Type B pancreatic cell (in vitro differentiated cells): ENCODE measurements around the gene GNGT2. TPM values are rescaled to one million over a fixed set of nuclear protein-coding genes. Genes with fewer than 3 reads are reported as not detected.

Source experiments
- DNase-seq: peaks from one replicate; pipeline ENCODE4 v3.0.0; 2021; ENCODE audit warnings: mixed read lengths; ENCODE audit not compliant: unreplicated experiment; ENCODE audit errors: extremely low spot score
- H3K27ac Mint-ChIP-seq: 2 replicates; pipeline ENCODE4 v1.8.0; 2021; ENCODE audit warnings: mild to moderate bottlenecking, mixed read lengths
- H3K27me3 Mint-ChIP-seq: 2 replicates; pipeline ENCODE4 v1.8.0; 2021; ENCODE audit warnings: mixed read lengths
- H3K36me3 Mint-ChIP-seq: 2 replicates; pipeline ENCODE4 v1.8.0; 2021; ENCODE audit warnings: mixed read lengths
- H3K4me1 Mint-ChIP-seq: one replicate; pipeline ENCODE4 v1.8.0; 2021; ENCODE audit warnings: mixed read lengths; ENCODE audit not compliant: unreplicated experiment
- H3K4me3 Mint-ChIP-seq: 2 replicates; pipeline ENCODE4 v1.8.0; 2021; ENCODE audit warnings: mild to moderate bottlenecking, mixed read lengths
- H3K9me3 Mint-ChIP-seq: 2 replicates; pipeline ENCODE4 v1.8.0; 2021; ENCODE audit warnings: mixed read lengths
- total RNA-seq: library from RNA; stranded (reverse); gene quantifications from 2 replicates; pipeline ENCODE4 v1.2.1, GENCODE V29; 2021; ENCODE audit warnings: low replicate concordance
- TF ChIP-seq, protein P1 (sequence below): fragments of 200-600 bp; sonication (generic); conservative IDR thresholded peaks from 2 replicates; pipeline ENCODE4 v1.5.0; 2021; ENCODE audit warnings: antibody characterized with exemption, mild to moderate bottlenecking

Gene GNGT2
- total RNA-seq, 1 donor from 2014 or later, result 0.34 TPM

DNA sequence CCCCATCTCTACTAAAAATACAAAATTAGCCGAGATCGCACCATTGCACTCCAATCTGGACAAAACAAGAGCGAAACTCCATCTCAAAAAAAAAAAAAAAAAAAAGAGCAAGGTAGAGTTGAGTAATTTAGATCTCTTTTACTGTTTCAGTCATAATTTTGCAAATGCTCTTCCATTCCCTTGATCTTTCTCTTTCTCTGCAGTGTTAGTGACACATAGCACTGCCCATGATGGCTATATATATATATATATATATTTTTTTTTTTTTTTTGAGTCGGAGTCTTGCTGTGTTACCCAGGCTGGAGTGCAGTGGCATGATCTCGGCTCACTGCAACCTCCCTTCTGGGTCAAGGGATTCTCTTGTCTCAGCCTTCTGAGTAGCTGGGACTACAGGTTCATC, 32.4 kb upstream of the GNGT2 start:
- no peaks in the 10 kb centered on the region for H3K9me3 Mint-ChIP-seq
- H3K4me1 Mint-ChIP-seq, result no peaks in the 10 kb centered on the region
- TF ChIP-seq, protein P1, sequence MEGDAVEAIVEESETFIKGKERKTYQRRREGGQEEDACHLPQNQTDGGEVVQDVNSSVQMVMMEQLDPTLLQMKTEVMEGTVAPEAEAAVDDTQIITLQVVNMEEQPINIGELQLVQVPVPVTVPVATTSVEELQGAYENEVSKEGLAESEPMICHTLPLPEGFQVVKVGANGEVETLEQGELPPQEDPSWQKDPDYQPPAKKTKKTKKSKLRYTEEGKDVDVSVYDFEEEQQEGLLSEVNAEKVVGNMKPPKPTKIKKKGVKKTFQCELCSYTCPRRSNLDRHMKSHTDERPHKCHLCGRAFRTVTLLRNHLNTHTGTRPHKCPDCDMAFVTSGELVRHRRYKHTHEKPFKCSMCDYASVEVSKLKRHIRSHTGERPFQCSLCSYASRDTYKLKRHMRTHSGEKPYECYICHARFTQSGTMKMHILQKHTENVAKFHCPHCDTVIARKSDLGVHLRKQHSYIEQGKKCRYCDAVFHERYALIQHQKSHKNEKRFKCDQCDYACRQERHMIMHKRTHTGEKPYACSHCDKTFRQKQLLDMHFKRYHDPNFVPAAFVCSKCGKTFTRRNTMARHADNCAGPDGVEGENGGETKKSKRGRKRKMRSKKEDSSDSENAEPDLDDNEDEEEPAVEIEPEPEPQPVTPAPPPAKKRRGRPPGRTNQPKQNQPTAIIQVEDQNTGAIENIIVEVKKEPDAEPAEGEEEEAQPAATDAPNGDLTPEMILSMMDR, result no peak
- no peak overlapping the region for H3K4me3 Mint-ChIP-seq
- peaks cover 10% of the 10 kb centered on the region for H3K27me3 Mint-ChIP-seq
- H3K36me3 Mint-ChIP-seq, result no peaks in the 10 kb centered on the region
- no peak for DNase-seq
- H3K27ac Mint-ChIP-seq, result no peak overlapping the region

DNA sequence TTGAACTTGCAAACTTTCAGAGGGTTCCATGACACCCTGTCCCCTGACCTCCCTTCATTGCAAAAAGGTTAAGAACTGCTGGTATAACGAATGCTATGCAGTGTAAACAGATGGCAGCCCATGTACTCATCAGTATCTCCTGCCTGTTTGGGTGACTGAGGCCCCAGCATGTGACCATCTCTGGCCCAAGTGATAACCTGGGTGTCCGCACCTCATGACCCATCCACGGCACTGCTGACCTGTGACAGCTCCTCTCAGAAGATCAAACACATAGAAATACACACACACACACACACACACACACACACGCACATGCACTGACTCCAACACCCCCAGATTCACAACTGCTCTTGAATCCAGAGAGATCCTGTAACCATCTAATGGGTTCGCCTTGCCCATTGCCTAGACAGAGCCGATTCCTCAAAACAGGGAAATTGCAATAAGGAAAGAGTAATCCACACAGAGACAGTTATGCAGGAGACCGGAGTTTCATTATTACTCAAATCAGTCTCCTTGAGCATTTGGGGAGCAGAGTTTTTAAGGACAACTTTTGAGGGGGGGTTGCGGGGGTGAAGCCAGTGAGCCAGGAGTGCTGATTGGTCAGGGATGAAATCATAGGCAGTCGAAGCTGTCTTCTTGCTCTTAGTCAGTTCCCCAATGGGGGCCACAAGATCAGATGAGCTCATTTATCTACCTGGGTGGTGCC, 31.5 kb upstream of the GNGT2 start:
- Mint-ChIP-seq H3K27ac (no peak overlapping the region), H3K27me3 (peaks cover 14% of the 10 kb centered on the region), H3K36me3 (no peaks in the 10 kb centered on the region), H3K9me3 (no peaks in the 10 kb centered on the region), H3K4me3 (no peak overlapping the region), H3K4me1 (no peaks in the 10 kb centered on the region)
- TF ChIP-seq, protein P1, result no peak
- no peak for DNase-seq

DNA sequence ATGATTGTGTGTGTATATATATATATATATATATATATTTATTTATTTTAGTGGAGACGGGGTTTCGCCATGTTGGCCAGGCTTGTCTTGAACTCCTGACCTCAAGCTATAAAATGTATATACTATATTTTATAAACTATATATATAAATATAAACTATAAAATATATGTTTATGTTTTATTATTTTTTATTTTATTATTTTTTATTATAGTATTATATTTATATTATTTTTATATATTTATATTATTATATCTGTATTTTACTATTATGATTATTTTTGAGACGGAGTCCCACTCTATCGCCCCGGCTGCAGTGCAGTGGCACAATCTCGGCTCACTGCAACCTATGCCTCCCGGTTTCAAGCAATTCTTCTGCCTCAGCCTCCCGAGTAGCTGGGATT, 30.7 kb upstream of the GNGT2 start:
- H3K9me3 Mint-ChIP-seq, result no peaks in the 10 kb centered on the region
- no peak overlapping the region for H3K27ac Mint-ChIP-seq
- TF ChIP-seq, protein P1, result no peak
- DNase-seq, result no peak
- no peaks in the 10 kb centered on the region for H3K4me1 Mint-ChIP-seq
- H3K27me3 Mint-ChIP-seq, result peaks cover 16% of the 10 kb centered on the region
- no peak overlapping the region for H3K4me3 Mint-ChIP-seq
- no peaks in the 10 kb centered on the region for H3K36me3 Mint-ChIP-seq

DNA sequence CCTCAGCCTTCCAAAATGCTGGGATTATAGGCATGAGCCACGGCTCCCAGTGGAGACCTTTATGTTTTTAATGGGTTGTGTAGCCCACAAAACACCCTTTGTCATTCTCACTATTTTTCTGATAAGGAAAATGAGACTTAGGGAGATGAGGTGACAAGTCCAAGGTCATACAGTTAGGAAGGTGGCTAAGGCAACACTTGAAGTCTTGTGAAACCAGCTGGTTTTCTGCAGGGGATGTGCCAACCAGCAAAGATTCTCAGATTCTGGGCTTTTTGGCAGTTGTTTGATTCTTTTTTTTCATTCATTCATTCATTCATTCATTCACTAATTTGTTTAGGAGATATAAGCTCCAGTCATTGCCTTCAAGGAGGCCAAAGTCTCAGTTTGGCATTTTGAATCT, 30.2 kb upstream of the GNGT2 start:
- TF ChIP-seq, protein P1, result no peak
- Mint-ChIP-seq H3K27me3 (peaks cover 20% of the 10 kb centered on the region), H3K9me3 (no peaks in the 10 kb centered on the region), H3K4me3 (no peak overlapping the region), H3K4me1 (no peaks in the 10 kb centered on the region), H3K36me3 (no peaks in the 10 kb centered on the region), H3K27ac (no peak overlapping the region)
- no peak for DNase-seq

DNA sequence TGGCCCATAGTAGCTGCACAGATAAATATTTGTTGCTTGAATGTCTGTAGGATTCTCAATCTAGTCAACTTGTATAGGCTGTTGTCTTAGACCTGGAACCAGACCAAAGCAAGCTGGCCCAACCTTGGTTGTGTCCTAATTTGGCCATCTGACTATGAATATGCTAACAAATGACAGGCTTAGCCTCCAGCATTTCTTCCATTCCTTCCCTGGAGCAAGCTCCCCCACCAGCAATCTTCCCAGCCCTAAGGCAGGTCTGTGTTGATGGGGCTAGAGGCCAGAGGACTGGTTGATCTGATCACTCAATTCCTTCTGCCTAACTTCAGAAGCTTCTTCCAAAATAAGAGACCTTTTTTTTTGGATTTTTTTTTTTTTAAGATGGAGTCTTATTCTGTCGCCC, 29.6 kb upstream of the GNGT2 start:
- DNase-seq, result no peak
- Mint-ChIP-seq H3K9me3 (no peaks in the 10 kb centered on the region), H3K36me3 (no peaks in the 10 kb centered on the region), H3K4me3 (no peak overlapping the region), H3K27ac (no peak overlapping the region), H3K4me1 (no peaks in the 10 kb centered on the region), H3K27me3 (peaks cover 22% of the 10 kb centered on the region)
- TF ChIP-seq, protein P1, result no peak

DNA sequence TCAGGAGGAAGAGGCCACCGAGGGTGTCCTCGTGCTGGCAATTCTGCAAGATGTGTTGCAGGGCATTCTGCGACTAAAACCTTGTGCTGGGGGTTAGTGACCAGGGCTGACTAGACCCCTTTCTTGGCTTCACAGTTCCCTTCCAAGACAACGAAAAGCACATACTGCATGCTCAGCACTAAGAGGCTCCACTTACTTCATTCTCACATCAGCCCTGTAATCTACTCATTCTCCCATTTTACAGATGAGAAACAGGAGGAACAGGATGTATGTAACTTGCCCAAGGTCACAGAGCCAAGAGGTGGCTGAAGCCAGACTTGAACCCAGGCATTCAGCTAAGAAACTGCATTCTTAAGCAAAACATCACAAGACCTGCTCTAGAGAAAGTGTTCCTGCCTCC, 25.5 kb upstream of the GNGT2 start:
- no peaks in the 10 kb centered on the region for H3K9me3 Mint-ChIP-seq

More for the DNA sequence above, 25.5 kb upstream of the GNGT2 start:
- no peak for DNase-seq
- H3K27me3 Mint-ChIP-seq, result peaks cover 45% of the 10 kb centered on the region
- no peak overlapping the region for H3K4me3 Mint-ChIP-seq
- peaks cover 4% of the 10 kb centered on the region for H3K4me1 Mint-ChIP-seq
- TF ChIP-seq, protein P1, result no peak
- H3K36me3 Mint-ChIP-seq, result no peaks in the 10 kb centered on the region
- H3K27ac Mint-ChIP-seq, result no peak overlapping the region
